MM.1S (cell line): Measurements from ENCODE around the gene PNMA1.

ENCODE experiments used
- DNase-seq: peaks from one replicate; pipeline ENCODE4 v3.0.0-alpha.2; 2015
- H2AFZ ChIP-seq: fragments of 300-600 bp; sonication (generic); 2 replicates; pipeline ENCODE4 v1.6.0; 2016; ENCODE audit warnings: antibody characterized with exemption, low read length
- H3F3A ChIP-seq: fragments of 300-600 bp; sonication (generic); 2 replicates; pipeline ENCODE4 v1.6.1; 2016; ENCODE audit warnings: mild to moderate bottlenecking, antibody characterized with exemption, low read length, moderate library complexity, mixed read lengths; ENCODE audit not compliant: insufficient read depth
- H3K27ac ChIP-seq: fragments of 300-600 bp; sonication (generic); 2 replicates; pipeline ENCODE4 v1.5.1; 2016; ENCODE audit warnings: mild to moderate bottlenecking, low read length
- H3K27me3 ChIP-seq: fragments of 300-600 bp; sonication (generic); replicated peaks from 2 replicates; pipeline ENCODE4 v1.6.0; 2016; ENCODE audit warnings: low read length; ENCODE audit not compliant: insufficient read depth
- H3K36me3 ChIP-seq: fragments of 300-600 bp; sonication (generic); replicated peaks from 2 replicates; pipeline ENCODE4 v1.6.1; 2016; ENCODE audit warnings: mild to moderate bottlenecking, low read length, mixed read lengths; ENCODE audit not compliant: insufficient read depth
- H3K4me1 ChIP-seq: fragments of 300-600 bp; sonication (generic); 2 replicates; pipeline ENCODE4 v1.6.1; 2016; ENCODE audit warnings: low read length, mixed read lengths
- H3K4me2 ChIP-seq: fragments of 300-600 bp; sonication (generic); 2 replicates; pipeline ENCODE4 v1.6.0; 2016; ENCODE audit warnings: low read depth, low read length
- H3K4me3 ChIP-seq: fragments of 300-600 bp; sonication (generic); 2 replicates; pipeline ENCODE4 v1.5.1; 2016; ENCODE audit warnings: low read length, mixed read lengths
- H3K79me2 ChIP-seq: fragments of 300-600 bp; sonication (generic); 2 replicates; pipeline ENCODE4 v1.6.1; 2016; ENCODE audit warnings: mixed run types, low read length, mixed read lengths
- H3K9ac ChIP-seq: fragments of 300-600 bp; sonication (generic); 2 replicates; pipeline ENCODE4 v1.6.1; 2016; ENCODE audit warnings: low read length, mixed read lengths
- H3K9me2 ChIP-seq: fragments of 300-600 bp; sonication (generic); replicated peaks from 2 replicates; pipeline ENCODE4 v1.6.1; 2016; ENCODE audit warnings: mild to moderate bottlenecking, low read length, mixed read lengths; ENCODE audit not compliant: insufficient read depth
- H3K9me3 ChIP-seq: fragments of 300-600 bp; sonication (generic); replicated peaks from 2 replicates; pipeline ENCODE4 v1.6.1; 2016; ENCODE audit warnings: mild to moderate bottlenecking, low read length, mixed read lengths; ENCODE audit not compliant: insufficient read depth
- H4K20me1 ChIP-seq: fragments of 300-600 bp; sonication (generic); 2 replicates; pipeline ENCODE4 v1.6.1; 2016; ENCODE audit warnings: mild to moderate bottlenecking, low read length, moderate library complexity, mixed read lengths; ENCODE audit not compliant: insufficient read depth
- EZH2 ChIP-seq: fragments of 300-600 bp; sonication (generic); optimal IDR thresholded peaks from 2 replicates; pipeline ENCODE3; 2017; ENCODE audit warnings: low read depth, mild to moderate bottlenecking, antibody characterized with exemption, low read length, mixed read lengths
- EZH2phosphoT487 ChIP-seq: fragments of 300-600 bp; sonication (generic); IDR thresholded peaks from 2 replicates; pipeline ENCODE4 v1.6.1; 2018; ENCODE audit warnings: antibody characterized with exemption, low read length
- TF ChIP-seq, protein P1 (sequence below): fragments of 300-600 bp; sonication (generic); IDR thresholded peaks from 2 replicates; pipeline ENCODE4 v1.5.1; 2016; ENCODE audit warnings: antibody characterized with exemption, low read length, mixed read lengths

PNMA1 gene

DNA sequence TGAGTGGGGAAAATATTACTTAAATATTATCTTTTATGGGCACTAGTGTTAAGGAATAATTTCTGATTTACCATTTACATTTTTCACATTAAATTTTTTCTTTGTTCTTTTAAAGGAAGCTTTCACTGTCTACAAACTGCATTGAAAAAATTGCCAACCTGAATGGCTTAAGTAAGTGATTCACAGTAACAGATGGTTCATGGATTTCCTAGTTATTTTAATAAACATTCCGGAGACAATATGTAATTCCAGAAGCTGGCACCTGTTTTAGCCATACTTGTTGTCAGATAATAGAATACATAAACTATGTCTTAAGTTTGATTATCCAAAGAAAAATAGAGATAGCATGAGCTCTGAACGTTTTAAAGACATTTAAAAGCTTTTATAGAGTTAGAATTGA, 52.3 kb downstream of the PNMA1 start:
- H3K4me1 ChIP-seq: no peaks in the 10 kb centered on the region
- H3K27me3 ChIP-seq: no peaks in the 10 kb centered on the region
- H3K9me2 ChIP-seq: no peaks in the 10 kb centered on the region
- H3K36me3 ChIP-seq: no peaks in the 10 kb centered on the region
- TF ChIP-seq EZH2phosphoT487 (no peak), EZH2 (no peak)
- TF ChIP-seq, protein P1, sequence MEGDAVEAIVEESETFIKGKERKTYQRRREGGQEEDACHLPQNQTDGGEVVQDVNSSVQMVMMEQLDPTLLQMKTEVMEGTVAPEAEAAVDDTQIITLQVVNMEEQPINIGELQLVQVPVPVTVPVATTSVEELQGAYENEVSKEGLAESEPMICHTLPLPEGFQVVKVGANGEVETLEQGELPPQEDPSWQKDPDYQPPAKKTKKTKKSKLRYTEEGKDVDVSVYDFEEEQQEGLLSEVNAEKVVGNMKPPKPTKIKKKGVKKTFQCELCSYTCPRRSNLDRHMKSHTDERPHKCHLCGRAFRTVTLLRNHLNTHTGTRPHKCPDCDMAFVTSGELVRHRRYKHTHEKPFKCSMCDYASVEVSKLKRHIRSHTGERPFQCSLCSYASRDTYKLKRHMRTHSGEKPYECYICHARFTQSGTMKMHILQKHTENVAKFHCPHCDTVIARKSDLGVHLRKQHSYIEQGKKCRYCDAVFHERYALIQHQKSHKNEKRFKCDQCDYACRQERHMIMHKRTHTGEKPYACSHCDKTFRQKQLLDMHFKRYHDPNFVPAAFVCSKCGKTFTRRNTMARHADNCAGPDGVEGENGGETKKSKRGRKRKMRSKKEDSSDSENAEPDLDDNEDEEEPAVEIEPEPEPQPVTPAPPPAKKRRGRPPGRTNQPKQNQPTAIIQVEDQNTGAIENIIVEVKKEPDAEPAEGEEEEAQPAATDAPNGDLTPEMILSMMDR: no peak
- H3K79me2 ChIP-seq: no peaks in the 10 kb centered on the region
- no peaks in the 10 kb centered on the region for H3F3A ChIP-seq
- H2AFZ ChIP-seq: no peak overlapping the region
- no peaks in the 10 kb centered on the region for H4K20me1 ChIP-seq
- no peak overlapping the region for H3K9ac ChIP-seq
- H3K4me2 ChIP-seq: no peak overlapping the region
- DNase-seq: no peak
- H3K27ac ChIP-seq: no peak overlapping the region
- H3K9me3 ChIP-seq: no peaks in the 10 kb centered on the region
- no peak overlapping the region for H3K4me3 ChIP-seq
